Measurements from ENCODE around the gene MSMO1.
A peak's percentile ranks its signal among the peaks of the same experiment; 100 is the strongest.

The MSMO1 gene

GRCh38 chr4:165364452-165365080 lies 37.1 kb downstream of the MSMO1 start:
- DNase-seq: no peak
- Mint-ChIP-seq H3K27ac (no peak overlapping the region), H3K4me3 (no peak overlapping the region), H3K27me3 (peaks cover 23% of the 10 kb centered on the region), H3K4me1 (no peaks in the 10 kb centered on the region), H3K9me3 (no peaks in the 10 kb centered on the region)
- peak; percentile 39 for ATAC-seq

- Mint-ChIP-seq H3K27ac (no peak overlapping the region), H3K9me3 (no peaks in the 10 kb centered on the region), H3K4me1 (no peaks in the 10 kb centered on the region), H3K4me3 (no peak overlapping the region), H3K27me3 (peaks cover 8% of the 10 kb centered on the region)
- no peak for ATAC-seq
- no peak for DNase-seq
These were observed 39.6 kb downstream of the MSMO1 start for GRCh38 chr4:165367040-165367439.

GRCh38 chr4:165368114-165368513 lies 40.6 kb downstream of the MSMO1 start:
- Mint-ChIP-seq H3K4me3 (no peak overlapping the region), H3K27ac (no peak overlapping the region), H3K4me1 (no peaks in the 10 kb centered on the region), H3K9me3 (no peaks in the 10 kb centered on the region), H3K27me3 (peaks cover 3% of the 10 kb centered on the region)
- DNase-seq (no peak), ATAC-seq (no peak)

- peaks cover 0 to under 1% of the 10 kb centered on the region in 2 donors for H3K9me3 Mint-ChIP-seq
- no peak for DNase-seq
- peak; percentile 23 for ATAC-seq
- H3K27ac Mint-ChIP-seq: no peak overlapping the region
- no peak overlapping the region for H3K4me3 Mint-ChIP-seq
- no peaks in the 10 kb centered on the region for H3K4me1 Mint-ChIP-seq
- H3K27me3 Mint-ChIP-seq: no peaks in the 10 kb centered on the region
These were observed 41.1 kb downstream of the MSMO1 start for GRCh38 chr4:165368567-165368966.

GRCh38 chr4:165369522-165369921 lies 42.1 kb downstream of the MSMO1 start:
- DNase-seq: no peak
- H3K27me3 Mint-ChIP-seq: peaks cover 5% of the 10 kb centered on the region
- no peak overlapping the region for H3K4me3 Mint-ChIP-seq
- H3K9me3 Mint-ChIP-seq: peaks cover 0 to 10% of the 10 kb centered on the region in 2 donors
- ATAC-seq: no peak
- no peak overlapping the region for H3K27ac Mint-ChIP-seq
- no peaks in the 10 kb centered on the region for H3K4me1 Mint-ChIP-seq

GRCh38 chr4:165370530-165370929 lies 43.1 kb downstream of the MSMO1 start:
- Mint-ChIP-seq H3K27ac (no peak overlapping the region), H3K4me1 (peaks cover 4% of the 10 kb centered on the region), H3K27me3 (peaks cover 15% of the 10 kb centered on the region), H3K4me3 (no peak overlapping the region), H3K9me3 (peaks cover 0 to 12% of the 10 kb centered on the region in 2 donors)
- no peak for ATAC-seq
- no peak for DNase-seq

GRCh38 chr4:165375465-165375864 lies 48.0 kb downstream of the MSMO1 start:
- Mint-ChIP-seq H3K4me1 (peaks cover 15% of the 10 kb centered on the region), H3K9me3 (peaks cover 0 to 12% of the 10 kb centered on the region in 2 donors), H3K4me3 (no peak overlapping the region), H3K27me3 (peaks cover 49% of the 10 kb centered on the region), H3K27ac (no peak overlapping the region)
- ATAC-seq (no peak), DNase-seq (peak in 1 of 2 donors; percentile 15)

- Mint-ChIP-seq H3K4me3 (peak overlapping the region; percentile 77 to 79), H3K27me3 (peaks cover 58% of the 10 kb centered on the region)
These were observed 50.9 kb downstream of the MSMO1 start for GRCh38 chr4:165378398-165378744.

GRCh38 chr4:165378745-165379677 lies 51.5 kb downstream of the MSMO1 start, which contains the start of gene CPE:
CPE (plus strand) TSS chr4:165379008; CDS start chr4:165379222, 214 bp downstream.
- peaks cover 15% of the 10 kb centered on the region for H3K4me1 Mint-ChIP-seq
- peak; percentile 78 to 85 for DNase-seq
- ATAC-seq: peak; percentile 99
- peaks cover 58% of the 10 kb centered on the region for H3K27me3 Mint-ChIP-seq
- no peak within 1 kb of the TSS for H3K27ac Mint-ChIP-seq
- peak within 1 kb of the TSS; percentile 77 to 79 for H3K4me3 Mint-ChIP-seq
- peaks cover 0 to 8% of the 10 kb centered on the region in 2 donors for H3K9me3 Mint-ChIP-seq

More at GRCh38 chr4:165378398-165378744, 50.9 kb downstream of the MSMO1 start:
- no peak overlapping the region for H3K27ac Mint-ChIP-seq
- peaks cover 0 to 12% of the 10 kb centered on the region in 2 donors for H3K9me3 Mint-ChIP-seq
- ATAC-seq (no peak), DNase-seq (no peak)
- peaks cover 15% of the 10 kb centered on the region for H3K4me1 Mint-ChIP-seq

- peaks cover 0 to 1% of the 10 kb centered on the region in 2 donors for H3K9me3 Mint-ChIP-seq
- no peak overlapping the region for H3K27ac Mint-ChIP-seq
- peaks cover 15% of the 10 kb centered on the region for H3K4me1 Mint-ChIP-seq
- DNase-seq (no peak), ATAC-seq (no peak)
- peak overlapping the region; percentile 39 to 56 for H3K4me3 Mint-ChIP-seq
- peaks cover 52% of the 10 kb centered on the region for H3K27me3 Mint-ChIP-seq
These were observed 52.2 kb downstream of the MSMO1 start for GRCh38 chr4:165379678-165380064.

GRCh38 chr4:165380805-165381204 lies 53.3 kb downstream of the MSMO1 start:
- ATAC-seq (no peak), DNase-seq (no peak)
- H3K4me3 Mint-ChIP-seq: no peak overlapping the region
- no peaks in the 10 kb centered on the region for H3K9me3 Mint-ChIP-seq
- peaks cover 8% of the 10 kb centered on the region for H3K4me1 Mint-ChIP-seq
- H3K27ac Mint-ChIP-seq: no peak overlapping the region
- peaks cover 48% of the 10 kb centered on the region for H3K27me3 Mint-ChIP-seq

- Mint-ChIP-seq H3K27ac (no peak overlapping the region), H3K4me1 (peaks cover 7% of the 10 kb centered on the region)
These were observed 54.4 kb downstream of the MSMO1 start for GRCh38 chr4:165381821-165382373.

GRCh38 chr4:165382640-165383039 lies 55.2 kb downstream of the MSMO1 start:
- ATAC-seq: no peak
- no peak for DNase-seq
- no peak overlapping the region for H3K4me3 Mint-ChIP-seq
- no peak overlapping the region for H3K27ac Mint-ChIP-seq
- peaks cover 43% of the 10 kb centered on the region for H3K27me3 Mint-ChIP-seq
- no peaks in the 10 kb centered on the region for H3K9me3 Mint-ChIP-seq
- H3K4me1 Mint-ChIP-seq: peaks cover 7% of the 10 kb centered on the region

More at GRCh38 chr4:165381821-165382373, 54.4 kb downstream of the MSMO1 start:
- ATAC-seq (no peak), DNase-seq (no peak)
- Mint-ChIP-seq H3K4me3 (no peak overlapping the region), H3K27me3 (peaks cover 43% of the 10 kb centered on the region), H3K9me3 (no peaks in the 10 kb centered on the region)

- Mint-ChIP-seq H3K27me3 (peaks cover 41% of the 10 kb centered on the region), H3K9me3 (no peaks in the 10 kb centered on the region), H3K4me1 (peaks cover 5% of the 10 kb centered on the region), H3K27ac (no peak overlapping the region), H3K4me3 (no peak overlapping the region)
- DNase-seq (no peak), ATAC-seq (no peak)
These were observed 56.2 kb downstream of the MSMO1 start for GRCh38 chr4:165383591-165384073.

- DNase-seq (no peak), ATAC-seq (no peak)
- H3K9me3 Mint-ChIP-seq: no peaks in the 10 kb centered on the region
- H3K4me3 Mint-ChIP-seq: no peak overlapping the region
- peaks cover 37% of the 10 kb centered on the region for H3K27me3 Mint-ChIP-seq
- H3K4me1 Mint-ChIP-seq: no peaks in the 10 kb centered on the region
- no peak overlapping the region for H3K27ac Mint-ChIP-seq
These were observed 56.7 kb downstream of the MSMO1 start for GRCh38 chr4:165384186-165384585.

- no peak for DNase-seq
- Mint-ChIP-seq H3K4me3 (no peak overlapping the region), H3K4me1 (no peaks in the 10 kb centered on the region), H3K27ac (no peak overlapping the region), H3K27me3 (peaks cover 33% of the 10 kb centered on the region), H3K9me3 (no peaks in the 10 kb centered on the region)
- ATAC-seq: no peak
These were observed 57.1 kb downstream of the MSMO1 start for GRCh38 chr4:165384598-165384997.
